HepG2 (cell line): ENCODE measurements around the gene CPN1. TPM values are rescaled to one million over a fixed set of nuclear protein-coding genes. Genes with fewer than 3 reads are reported as not detected.

Source experiments
- ATAC-seq: fragments of 200-7000 bp; cut with Tn5 transposase; 3 replicates; pipeline ENCODE4 v1.9.1; 2020; ENCODE audit warnings: mild to moderate bottlenecking, moderate library complexity
- BruUV-seq: library from RNA; stranded (reverse); fragments of 400-500 nt; replicated peaks from 2 replicates; lab custom pipeline; 2021; lab: Mats Ljungman, UMichigan
- CTCF ChIA-PET: fragments of 300-600 bp; formaldehyde crosslinking; extraction: SDS; loops from one replicate; lab custom pipeline; 2021; ENCODE audit warnings: low total read pairs, inconsistent platforms, low intra/inter-chr PET ratio; lab: Yijun Ruan, JAX
- POLR2A ChIA-PET: fragments of 350-600 bp; sonication (Branson Sonifier 250); formaldehyde crosslinking; loops from one replicate; lab custom pipeline; 2020; ENCODE audit warnings: antibody characterized with exemption, inconsistent platforms; lab: Yijun Ruan, JAX
- DNase-seq: peaks from one replicate; pipeline ENCODE4 v3.0.0-alpha.2; 2015; ENCODE audit warnings: low spot score
- FAIRE-seq: peaks from 3 replicates; lab custom pipeline; 2011; peaks lifted over from hg19 to GRCh38; lab: Jason Lieb, UNC
- H2AFZ ChIP-seq: one replicate; pipeline ENCODE4 v1.6.1; 2011; ENCODE audit warnings: low read length, inconsistent platforms
- H3K27ac ChIP-seq: fragments of 300-600 bp; 3 replicates; pipeline ENCODE4 v1.8.0; 2011; ENCODE audit warnings: mixed run types, mild to moderate bottlenecking, mixed read lengths, low read length, inconsistent platforms; ENCODE audit not compliant: insufficient read depth; ENCODE audit errors: extremely low read length
- H3K27me3 ChIP-seq, 2 experiments: fragments of 200-600 bp in 1 of 2; 2 replicates in 1 of 2; 3 replicates in 1 of 2; pipeline versions ENCODE4 v1.6.0 to v1.8.0; 2011; ENCODE audit warnings: low read length in 2 of 2, mild to moderate bottlenecking in 2 of 2, moderate library complexity in 2 of 2, inconsistent platforms in 1 of 2; ENCODE audit not compliant: insufficient read depth in 2 of 2, control insufficient read depth in 1 of 2
- H3K36me3 ChIP-seq, 2 experiments: fragments of 200-600 bp in 1 of 2; replicated peaks in 1 of 2; 2 replicates in 1 of 2; 3 replicates in 1 of 2; pipeline versions ENCODE4 v1.5.1 to v1.8.0; 2011; ENCODE audit warnings: low read length in 2 of 2, inconsistent platforms in 1 of 2; ENCODE audit not compliant: insufficient read depth in 2 of 2, control insufficient read depth in 1 of 2
- H3K4me1 ChIP-seq: 2 replicates; pipeline ENCODE4 v1.5.1; 2012; ENCODE audit warnings: low read length, inconsistent platforms; ENCODE audit not compliant: insufficient read depth
- H3K4me2 ChIP-seq: 2 replicates; pipeline ENCODE4 v1.6.0; 2011; ENCODE audit warnings: low read depth, low read length, inconsistent platforms
- H3K4me3 ChIP-seq, 3 experiments: fragments of 200-600 bp in 1 of 3; sonication (generic), shearing (Covaris generic) in 1 of 3; replicated peaks in 1 of 3; 2 replicates each; pipeline ENCODE4 v1.5.1; 2011 to 2016; ENCODE audit warnings: low read length in 3 of 3, inconsistent platforms in 2 of 3, low read depth in 2 of 3, mild to moderate bottlenecking in 2 of 3, control low read depth in 1 of 3, mixed read lengths in 1 of 3; ENCODE audit not compliant: insufficient read depth in 1 of 3
- H3K79me2 ChIP-seq: one replicate; pipeline ENCODE4 v1.6.1; 2011; ENCODE audit warnings: low read length, inconsistent platforms; ENCODE audit not compliant: insufficient read depth
- H3K9ac ChIP-seq: 2 replicates; pipeline ENCODE4 v1.6.0; 2011; ENCODE audit warnings: mild to moderate bottlenecking, low read depth, low read length, inconsistent platforms; ENCODE audit not compliant: insufficient read depth
- H3K9me3 ChIP-seq: 2 replicates; pipeline ENCODE4 v1.5.1; 2012; ENCODE audit warnings: mild to moderate bottlenecking, low read length
- H4K20me1 ChIP-seq: 2 replicates; pipeline ENCODE4 v1.6.0; 2011; ENCODE audit warnings: inconsistent platforms, mild to moderate bottlenecking, low read length, moderate library complexity; ENCODE audit not compliant: insufficient read depth
- BHLHE40 ChIP-seq: IDR thresholded peaks from 2 replicates; pipeline ENCODE4 v1.6.1; 2011; ENCODE audit warnings: low read length, improper control_type of control experiment
- MED13 ChIP-seq: sonication (generic); formaldehyde crosslinking; IDR thresholded peaks from 2 replicates; pipeline ENCODE4 v1.5.0; 2020; ENCODE audit warnings: missing genetic modification reagents
- RXRA ChIP-seq: sonication (generic); formaldehyde crosslinking; IDR thresholded peaks from 2 replicates; pipeline ENCODE4 v1.5.1; 2020; ENCODE audit warnings: missing genetic modification reagents
- ZNF460 ChIP-seq: sonication (generic); formaldehyde crosslinking; IDR thresholded peaks from 2 replicates; pipeline ENCODE4 v1.5.1; 2020; ENCODE audit warnings: missing genetic modification reagents, mild to moderate bottlenecking, borderline replicate concordance
- ZNF562 ChIP-seq: sonication (generic); formaldehyde crosslinking; IDR thresholded peaks from 2 replicates; pipeline ENCODE4 v1.8.0; 2022; ENCODE audit warnings: missing genetic modification reagents, borderline replicate concordance
- WGBS: methylation state at CpG from one replicate; pipeline ENCODE4 v1.1.6; 2017; ENCODE audit warnings: low lambda C conversion rate; 5-methylcytosine and 5-hydroxymethylcytosine counted together
- in situ Hi-C: cut with HindIII; loops from 2 replicates; pipeline ENCODE4 v1.10.0; 2017; ENCODE audit warnings: low pct_unique_long_range_greater_than_20kb; ENCODE audit not compliant: extremely low pct_ligation_motif_present
- intact Hi-C: fragments of 100-400 bp; cut with micrococcal nuclease; formaldehyde crosslinking; loops from one replicate; pipeline ENCODE4 v1.10.0; 2022; ENCODE audit not compliant: unreplicated experiment
- polyA plus RNA-seq, 8 experiments: library from polyadenylated mRNA; depleted of rRNA in 3 of 8; stranded (reverse) in 7 of 8; unstranded in 1 of 8; fragments of >200 nt; fragmentation: Illumina TruSeq in 4 of 8; extraction: Trizol in 4 of 8; gene quantifications; 2 replicates each; pipeline versions ENCODE4 v1.2.1 to v1.2.3, GENCODE V29; 2011 to 2016; ENCODE audit warnings: low read depth in 4 of 8, missing spikeins in 1 of 8, mixed read lengths in 1 of 8; ENCODE audit not compliant: insufficient read depth in 1 of 8
- total RNA-seq, 5 experiments: library from RNA; depleted of rRNA; stranded (reverse); fragments of >200 nt; fragmentation: Illumina TruSeq; extraction: Trizol; gene quantifications; 2 replicates each; pipeline ENCODE4 v1.2.3, GENCODE V29; 2016; ENCODE audit warnings: low read depth in 1 of 5
- TF ChIP-seq, protein P1 (sequence below): sonication (generic); formaldehyde crosslinking; IDR thresholded peaks from 2 replicates; pipeline ENCODE4 v1.4.0; 2020; ENCODE audit warnings: missing genetic modification reagents, borderline replicate concordance
- TF ChIP-seq, protein P2 (sequence below): sonication (generic); formaldehyde crosslinking; IDR thresholded peaks from 2 replicates; pipeline ENCODE4 v1.4.0; 2020; ENCODE audit warnings: missing genetic modification reagents
- TF ChIP-seq, protein P3 (sequence below): sonication (generic); formaldehyde crosslinking; IDR thresholded peaks from 2 replicates; pipeline ENCODE4 v1.4.0; 2020; ENCODE audit warnings: mild to moderate bottlenecking, low read depth, missing genetic modification reagents

Gene CPN1
- total and polyA plus RNA-seq, 2 of the 13 experiments (the other 11 are each of a cell fraction or from before 2014, with no cell fraction given), result 17.3 to 35.1 TPM

DNA sequence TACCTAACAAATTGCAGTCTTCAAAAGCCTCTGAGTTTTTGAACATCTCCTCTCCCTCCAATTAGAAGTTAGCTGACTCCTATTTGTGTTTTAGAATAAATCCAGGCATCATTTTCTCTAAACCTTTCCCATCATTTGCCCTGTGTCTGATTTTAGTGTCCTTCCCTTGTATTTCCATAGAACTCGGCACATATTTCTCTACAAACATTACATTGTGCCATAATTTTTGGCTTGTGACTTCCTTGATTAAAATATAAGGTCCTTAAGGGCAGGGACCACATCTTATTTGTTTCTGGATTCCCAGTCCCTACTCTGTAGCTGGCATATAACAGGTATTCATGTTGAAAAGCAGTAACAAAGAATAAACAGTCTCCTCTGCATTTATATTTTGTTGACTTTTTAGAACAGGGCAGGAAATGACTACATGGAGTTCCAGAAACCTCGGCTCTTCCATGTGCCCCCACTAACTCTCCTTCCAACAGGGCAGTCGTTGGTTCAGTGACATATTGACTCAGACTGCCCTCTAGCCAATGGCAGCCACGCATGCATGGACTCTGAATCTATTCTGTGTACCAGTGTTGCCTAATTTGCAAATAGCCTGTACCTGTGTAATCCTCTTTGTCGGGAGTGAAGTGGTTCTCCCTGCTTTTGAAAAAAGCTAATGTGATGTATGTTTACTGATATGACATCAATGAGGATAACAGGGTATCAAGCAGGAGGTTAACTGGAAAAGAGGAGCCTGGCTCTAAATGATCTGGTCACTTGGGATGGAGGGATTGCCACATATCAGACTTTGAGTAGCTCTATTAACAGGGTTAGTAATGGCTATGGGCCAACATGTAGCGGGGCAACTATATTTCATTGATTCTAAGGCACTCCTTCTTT is 19.8 kb upstream of the CPN1 start (continued):
- TF ChIP-seq RXRA (CRISPR knock-in tag), result peak; percentile 81; the same call in 1 of the 2 replicates
- no peak; the same call in 1 of the 2 replicates for TF ChIP-seq ZNF460 (CRISPR knock-in tag)
- no peak for TF ChIP-seq ZNF562 (CRISPR knock-in tag)

DNA sequence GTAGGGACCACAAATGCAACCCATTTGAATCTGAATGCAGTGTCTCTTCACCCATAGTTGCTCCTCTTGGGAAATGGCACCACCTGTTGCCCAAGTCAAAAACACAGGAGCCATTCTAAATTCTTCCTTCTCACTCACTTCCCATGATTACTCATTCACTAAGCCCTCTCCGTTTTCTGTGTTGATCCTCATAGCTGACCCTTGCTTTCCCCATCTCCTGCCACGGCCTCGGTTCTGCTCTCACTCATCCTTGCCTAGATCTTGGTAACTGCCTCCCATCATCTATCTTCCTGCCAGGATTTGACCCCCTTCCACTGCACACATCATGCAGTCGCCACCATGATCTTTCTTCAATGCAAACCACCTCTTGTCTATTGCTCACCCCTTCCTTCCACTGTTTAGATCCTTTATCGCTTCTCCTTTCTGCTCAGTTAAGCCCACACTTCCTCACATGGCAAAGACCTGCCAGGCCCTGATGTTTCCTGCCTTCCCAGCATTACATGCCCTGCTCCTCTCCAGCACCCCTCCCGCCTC is 19.0 kb upstream of the CPN1 start:
- intact Hi-C loops, result loop anchor here (1.0 to 5.0 kb wide), 5 partner anchors 15 to 243 kb away; partner anchors contain the start of gene ERLIN1
- peak; percentile 79 for FAIRE-seq
- 4% methylated on average over 6 of the region's 6 CpGs for whole genome bisulfite sequencing
- TF ChIP-seq, protein P1, sequence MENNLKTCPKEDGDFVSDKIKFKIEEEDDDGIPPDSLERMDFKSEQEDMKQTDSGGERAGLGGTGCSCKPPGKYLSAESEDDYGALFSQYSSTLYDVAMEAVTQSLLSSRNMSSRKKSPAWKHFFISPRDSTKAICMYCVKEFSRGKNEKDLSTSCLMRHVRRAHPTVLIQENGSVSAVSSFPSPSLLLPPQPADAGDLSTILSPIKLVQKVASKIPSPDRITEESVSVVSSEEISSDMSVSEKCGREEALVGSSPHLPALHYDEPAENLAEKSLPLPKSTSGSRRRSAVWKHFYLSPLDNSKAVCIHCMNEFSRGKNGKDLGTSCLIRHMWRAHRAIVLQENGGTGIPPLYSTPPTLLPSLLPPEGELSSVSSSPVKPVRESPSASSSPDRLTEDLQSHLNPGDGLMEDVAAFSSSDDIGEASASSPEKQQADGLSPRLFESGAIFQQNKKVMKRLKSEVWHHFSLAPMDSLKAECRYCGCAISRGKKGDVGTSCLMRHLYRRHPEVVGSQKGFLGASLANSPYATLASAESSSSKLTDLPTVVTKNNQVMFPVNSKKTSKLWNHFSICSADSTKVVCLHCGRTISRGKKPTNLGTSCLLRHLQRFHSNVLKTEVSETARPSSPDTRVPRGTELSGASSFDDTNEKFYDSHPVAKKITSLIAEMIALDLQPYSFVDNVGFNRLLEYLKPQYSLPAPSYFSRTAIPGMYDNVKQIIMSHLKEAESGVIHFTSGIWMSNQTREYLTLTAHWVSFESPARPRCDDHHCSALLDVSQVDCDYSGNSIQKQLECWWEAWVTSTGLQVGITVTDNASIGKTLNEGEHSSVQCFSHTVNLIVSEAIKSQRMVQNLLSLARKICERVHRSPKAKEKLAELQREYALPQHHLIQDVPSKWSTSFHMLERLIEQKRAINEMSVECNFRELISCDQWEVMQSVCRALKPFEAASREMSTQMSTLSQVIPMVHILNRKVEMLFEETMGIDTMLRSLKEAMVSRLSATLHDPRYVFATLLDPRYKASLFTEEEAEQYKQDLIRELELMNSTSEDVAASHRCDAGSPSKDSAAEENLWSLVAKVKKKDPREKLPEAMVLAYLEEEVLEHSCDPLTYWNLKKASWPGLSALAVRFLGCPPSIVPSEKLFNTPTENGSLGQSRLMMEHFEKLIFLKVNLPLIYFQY (CRISPR knock-in tag), result no peak
- TF ChIP-seq, protein P2, sequence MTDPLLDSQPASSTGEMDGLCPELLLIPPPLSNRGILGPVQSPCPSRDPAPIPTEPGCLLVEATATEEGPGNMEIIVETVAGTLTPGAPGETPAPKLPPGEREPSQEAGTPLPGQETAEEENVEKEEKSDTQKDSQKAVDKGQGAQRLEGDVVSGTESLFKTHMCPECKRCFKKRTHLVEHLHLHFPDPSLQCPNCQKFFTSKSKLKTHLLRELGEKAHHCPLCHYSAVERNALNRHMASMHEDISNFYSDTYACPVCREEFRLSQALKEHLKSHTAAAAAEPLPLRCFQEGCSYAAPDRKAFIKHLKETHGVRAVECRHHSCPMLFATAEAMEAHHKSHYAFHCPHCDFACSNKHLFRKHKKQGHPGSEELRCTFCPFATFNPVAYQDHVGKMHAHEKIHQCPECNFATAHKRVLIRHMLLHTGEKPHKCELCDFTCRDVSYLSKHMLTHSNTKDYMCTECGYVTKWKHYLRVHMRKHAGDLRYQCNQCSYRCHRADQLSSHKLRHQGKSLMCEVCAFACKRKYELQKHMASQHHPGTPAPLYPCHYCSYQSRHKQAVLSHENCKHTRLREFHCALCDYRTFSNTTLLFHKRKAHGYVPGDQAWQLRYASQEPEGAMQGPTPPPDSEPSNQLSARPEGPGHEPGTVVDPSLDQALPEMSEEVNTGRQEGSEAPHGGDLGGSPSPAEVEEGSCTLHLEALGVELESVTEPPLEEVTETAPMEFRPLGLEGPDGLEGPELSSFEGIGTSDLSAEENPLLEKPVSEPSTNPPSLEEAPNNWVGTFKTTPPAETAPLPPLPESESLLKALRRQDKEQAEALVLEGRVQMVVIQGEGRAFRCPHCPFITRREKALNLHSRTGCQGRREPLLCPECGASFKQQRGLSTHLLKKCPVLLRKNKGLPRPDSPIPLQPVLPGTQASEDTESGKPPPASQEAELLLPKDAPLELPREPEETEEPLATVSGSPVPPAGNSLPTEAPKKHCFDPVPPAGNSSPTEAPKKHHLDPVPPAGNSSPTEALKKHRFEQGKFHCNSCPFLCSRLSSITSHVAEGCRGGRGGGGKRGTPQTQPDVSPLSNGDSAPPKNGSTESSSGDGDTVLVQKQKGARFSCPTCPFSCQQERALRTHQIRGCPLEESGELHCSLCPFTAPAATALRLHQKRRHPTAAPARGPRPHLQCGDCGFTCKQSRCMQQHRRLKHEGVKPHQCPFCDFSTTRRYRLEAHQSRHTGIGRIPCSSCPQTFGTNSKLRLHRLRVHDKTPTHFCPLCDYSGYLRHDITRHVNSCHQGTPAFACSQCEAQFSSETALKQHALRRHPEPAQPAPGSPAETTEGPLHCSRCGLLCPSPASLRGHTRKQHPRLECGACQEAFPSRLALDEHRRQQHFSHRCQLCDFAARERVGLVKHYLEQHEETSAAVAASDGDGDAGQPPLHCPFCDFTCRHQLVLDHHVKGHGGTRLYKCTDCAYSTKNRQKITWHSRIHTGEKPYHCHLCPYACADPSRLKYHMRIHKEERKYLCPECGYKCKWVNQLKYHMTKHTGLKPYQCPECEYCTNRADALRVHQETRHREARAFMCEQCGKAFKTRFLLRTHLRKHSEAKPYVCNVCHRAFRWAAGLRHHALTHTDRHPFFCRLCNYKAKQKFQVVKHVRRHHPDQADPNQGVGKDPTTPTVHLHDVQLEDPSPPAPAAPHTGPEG, result no peak
- TF ChIP-seq, protein P3, sequence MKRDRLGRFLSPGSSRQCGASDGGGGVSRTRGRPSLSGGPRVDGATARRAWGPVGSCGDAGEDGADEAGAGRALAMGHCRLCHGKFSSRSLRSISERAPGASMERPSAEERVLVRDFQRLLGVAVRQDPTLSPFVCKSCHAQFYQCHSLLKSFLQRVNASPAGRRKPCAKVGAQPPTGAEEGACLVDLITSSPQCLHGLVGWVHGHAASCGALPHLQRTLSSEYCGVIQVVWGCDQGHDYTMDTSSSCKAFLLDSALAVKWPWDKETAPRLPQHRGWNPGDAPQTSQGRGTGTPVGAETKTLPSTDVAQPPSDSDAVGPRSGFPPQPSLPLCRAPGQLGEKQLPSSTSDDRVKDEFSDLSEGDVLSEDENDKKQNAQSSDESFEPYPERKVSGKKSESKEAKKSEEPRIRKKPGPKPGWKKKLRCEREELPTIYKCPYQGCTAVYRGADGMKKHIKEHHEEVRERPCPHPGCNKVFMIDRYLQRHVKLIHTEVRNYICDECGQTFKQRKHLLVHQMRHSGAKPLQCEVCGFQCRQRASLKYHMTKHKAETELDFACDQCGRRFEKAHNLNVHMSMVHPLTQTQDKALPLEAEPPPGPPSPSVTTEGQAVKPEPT (CRISPR knock-in tag), result no peak
- TF ChIP-seq BHLHE40 (0 out of 2 replicates have a peak, but pooled peaks have one; percentile 2), MED13 (no peak)

More for the DNA sequence above, 19.0 kb upstream of the CPN1 start:
- Histone ChIP-seq H2AFZ (peak overlapping the region; percentile 60), H3K79me2 (no peaks in the 10 kb centered on the region), H3K9me3 (no peaks in the 10 kb centered on the region), H4K20me1 (no peaks in the 10 kb centered on the region), H3K27me3 (no peaks in the 10 kb centered on the region), H3K4me3 (peak overlapping the region; percentile 41 to 69 (median 50)), H3K36me3 (no peaks in the 10 kb centered on the region), H3K4me2 (peak overlapping the region; percentile 99), H3K27ac (peak overlapping the region; percentile 95), H3K4me1 (peaks cover 39% of the 10 kb centered on the region), H3K9ac (peak overlapping the region; percentile 80)
- DNase-seq (peak; percentile 76), ATAC-seq (peak; percentile 67)
- CTCF ChIA-PET, result interaction anchor here (1.2 kb wide), 1 partner anchor 255 kb away, joined by 3 read pairs; no protein-coding TSS in a partner anchor
- no TSS peak for BruUV-seq
- POLR2A ChIA-PET, result interaction anchor here (1.0 to 1.8 kb wide), 3 partner anchors 15 to 62 kb away, joined by 3 to 7 read pairs (median 6); partner anchors contain the start of gene CPN1
- in situ Hi-C loops, result loop anchor here (10.0 kb wide), 1 partner anchor 246 kb away; no protein-coding TSS in a partner anchor
